HG02571 (cell line): ENCODE data around the gene ZRANB2.
A peak's percentile ranks its signal among the peaks of the same experiment; 100 is the strongest.

Source experiments
- ATAC-seq: cut with Tn5 transposase; IDR thresholded peaks from one replicate; pipeline ENCODE4 v1.9.1; 2021; ENCODE audit warnings: mild to moderate bottlenecking, moderate library complexity; ENCODE audit not compliant: unreplicated experiment

Gene ZRANB2

GRCh38 chr1:71080739-71081696, at the start of gene ZRANB2:
Gene ZRANB2 (minus strand): TSS chr1:71081035. CDS start chr1:71080995, 40 bp downstream.
- ATAC-seq, result peak; percentile 99

GRCh38 chr1:71128060-71128459, 47.2 kb upstream of the ZRANB2 start:
- ATAC-seq, result no peak

- no peak for ATAC-seq
Measured at GRCh38 chr1:71118086-71118485, 37.3 kb upstream of the ZRANB2 start.

- no peak for ATAC-seq
Measured at GRCh38 chr1:71116729-71117128, 35.9 kb upstream of the ZRANB2 start.

- ATAC-seq, result no peak
Measured at GRCh38 chr1:71106658-71107322, 26.0 kb upstream of the ZRANB2 start.

- ATAC-seq, result no peak
Measured at GRCh38 chr1:71104417-71104816, 23.6 kb upstream of the ZRANB2 start.

- ATAC-seq, result no peak
Measured at GRCh38 chr1:71101839-71102376, 21.1 kb upstream of the ZRANB2 start.

- no peak for ATAC-seq
Measured at GRCh38 chr1:71097428-71097827, 16.6 kb upstream of the ZRANB2 start.

GRCh38 chr1:71094913-71095312, 14.1 kb upstream of the ZRANB2 start:
- no peak for ATAC-seq

GRCh38 chr1:71093938-71094337, 13.1 kb upstream of the ZRANB2 start:
- no peak for ATAC-seq

GRCh38 chr1:71089536-71090270, 8.9 kb upstream of the ZRANB2 start:
- no peak for ATAC-seq

- no peak for ATAC-seq
Measured at GRCh38 chr1:71088645-71089287, 7.9 kb upstream of the ZRANB2 start.

GRCh38 chr1:71087713-71088112, 6.9 kb upstream of the ZRANB2 start:
- ATAC-seq, result no peak

- no peak for ATAC-seq
Measured at GRCh38 chr1:71087060-71087459, 6.2 kb upstream of the ZRANB2 start.

GRCh38 chr1:71086331-71086730, 5.5 kb upstream of the ZRANB2 start:
- no peak for ATAC-seq

- no peak for ATAC-seq
Measured at GRCh38 chr1:71083271-71083670, 2.4 kb upstream of the ZRANB2 start.

GRCh38 chr1:71081697-71082080, 854 bp upstream of the ZRANB2 start:
- ATAC-seq, result no peak

GRCh38 chr1:71080230-71080738, 551 bp downstream of the ZRANB2 start:
- no peak for ATAC-seq

- no peak for ATAC-seq
Measured at GRCh38 chr1:71074681-71075080, 6.2 kb downstream of the ZRANB2 start.

- ATAC-seq, result no peak
Measured at GRCh38 chr1:71072273-71072672, 8.6 kb downstream of the ZRANB2 start.
